ENCODE measurements around the gene BCL2L2. TPM values are rescaled to one million over a fixed set of nuclear protein-coding genes. Genes with fewer than 3 reads are reported as not detected.
"Not testable (repeated sequence)": the region's sequence is repeated elsewhere in the genome, so short reads cannot be mapped to it uniquely, and the experiment has no call there.

The BCL2L2 gene
- 1 to 10 TPM; 2.7 to 3.2 TPM for total RNA-seq

GRCh38 chr14:23306412-23307145 is at the start of gene BCL2L2:
BCL2L2 (plus strand) TSS chr14:23306833; CDS start chr14:23307768, 935 bp downstream.
- ATAC-seq (replicated peaks in 1 of 2) (no peak), DNase-seq (peak in 1 of 2 donors; percentile 26)
- Mint-ChIP-seq H3K9me3 (no peaks in the 10 kb centered on the region), H3K4me3 (peak within 1 kb of the TSS; percentile 40 to 68), H3K36me3 (ENCODE audit: insufficient read depth in 2 of 2) (peaks cover 0 to 1% of the 10 kb centered on the region in 2 donors), H3K27ac (no peak within 1 kb of the TSS), H3K4me1 (ENCODE audit: low read depth) (peaks cover 24% of the 10 kb centered on the region), H3K27me3 (ENCODE audit: low read depth) (peaks cover 29% of the 10 kb centered on the region)

DNA sequence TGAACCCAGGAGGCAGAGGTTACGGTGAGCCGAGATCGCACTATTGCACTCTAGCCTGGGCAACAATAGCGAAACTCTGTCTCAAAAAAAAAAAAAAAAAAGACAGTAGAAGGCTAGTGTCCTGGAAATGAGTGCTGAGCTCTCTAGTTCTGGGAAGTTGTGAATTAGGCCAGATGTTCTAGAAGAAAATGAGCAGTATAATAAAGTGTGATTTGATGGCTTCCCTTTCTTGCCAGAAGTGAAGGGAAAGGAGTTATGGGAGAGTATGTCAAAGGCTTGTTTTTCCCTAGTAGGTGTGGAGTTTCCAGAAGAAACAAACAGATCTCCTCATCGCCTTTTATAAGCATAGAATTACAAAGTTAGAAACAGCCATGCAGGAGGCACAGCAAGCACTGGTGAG is 48.4 kb upstream of the BCL2L2 start:
- Mint-ChIP-seq H3K27me3 (ENCODE audit: low read depth) (peaks cover 44% of the 10 kb centered on the region), H3K4me3 (no peak overlapping the region), H3K4me1 (ENCODE audit: low read depth) (no peaks in the 10 kb centered on the region), H3K9me3 (no peaks in the 10 kb centered on the region), H3K27ac (no peak overlapping the region), H3K36me3 (ENCODE audit: insufficient read depth in 2 of 2) (no peaks in the 10 kb centered on the region)
- no peak for ATAC-seq (replicated peaks in 1 of 2)
- no peak for DNase-seq

DNA sequence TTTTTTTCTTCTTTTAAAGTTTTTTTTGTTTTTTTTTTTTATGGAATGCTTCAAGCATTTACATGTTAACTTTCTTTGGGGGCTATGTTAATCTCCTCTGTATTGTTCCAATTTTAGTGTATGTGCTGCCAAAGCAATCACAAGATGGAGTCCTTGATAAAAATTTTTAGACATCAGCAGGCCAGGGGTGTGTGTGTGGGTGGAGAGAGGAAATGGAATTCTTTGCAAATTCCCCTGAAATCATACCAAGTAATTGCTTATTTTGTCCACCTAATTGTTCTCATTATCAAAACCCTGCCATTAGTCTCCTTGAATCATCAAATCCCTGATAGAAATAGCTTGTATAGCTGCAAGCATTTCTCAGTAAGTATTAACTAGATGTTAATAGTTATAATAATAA is 47.2 kb upstream of the BCL2L2 start:
- Mint-ChIP-seq H3K4me1 (ENCODE audit: low read depth) (no peaks in the 10 kb centered on the region), H3K36me3 (ENCODE audit: insufficient read depth in 2 of 2) (no peaks in the 10 kb centered on the region), H3K27ac (no peak overlapping the region), H3K9me3 (no peaks in the 10 kb centered on the region), H3K4me3 (no peak overlapping the region), H3K27me3 (ENCODE audit: low read depth) (peaks cover 43% of the 10 kb centered on the region)
- ATAC-seq (replicated peaks in 1 of 2): no peak
- DNase-seq: no peak

GRCh38 chr14:23260849-23261248 is 45.8 kb upstream of the BCL2L2 start:
- not testable (repeated sequence) for H3K4me1 Mint-ChIP-seq (ENCODE audit: low read depth); DNase-seq; H3K9me3 Mint-ChIP-seq; H3K27ac Mint-ChIP-seq; ATAC-seq (replicated peaks in 1 of 2); H3K36me3 Mint-ChIP-seq (ENCODE audit: insufficient read depth in 2 of 2); H3K4me3 Mint-ChIP-seq
- peaks cover 50% of the 10 kb centered on the region for H3K27me3 Mint-ChIP-seq (ENCODE audit: low read depth)

DNA sequence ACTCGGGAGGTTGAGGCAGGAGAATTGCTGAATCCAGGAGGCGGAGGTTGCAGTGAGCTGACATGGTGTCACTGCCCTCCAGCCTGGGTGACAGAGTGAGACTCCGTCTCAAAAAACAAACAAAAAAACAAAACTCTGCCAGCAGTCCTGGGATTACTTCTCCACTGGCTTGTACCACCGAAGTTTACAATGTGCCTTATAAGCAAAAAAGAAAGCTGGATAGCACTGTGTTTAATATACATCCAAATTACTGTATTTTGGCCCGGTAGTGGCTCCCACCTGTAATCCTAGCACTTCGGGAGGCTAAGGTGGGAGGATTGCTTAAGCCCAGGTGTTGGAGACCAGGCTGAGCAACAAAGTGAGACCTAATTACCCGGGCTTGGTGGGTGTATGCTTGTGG is 37.4 kb upstream of the BCL2L2 start:
- Mint-ChIP-seq H3K36me3 (ENCODE audit: insufficient read depth in 2 of 2) (no peaks in the 10 kb centered on the region), H3K27ac (no peak overlapping the region), H3K4me3 (no peak overlapping the region), H3K9me3 (no peaks in the 10 kb centered on the region), H3K27me3 (ENCODE audit: low read depth) (peaks cover 10% of the 10 kb centered on the region), H3K4me1 (ENCODE audit: low read depth) (no peaks in the 10 kb centered on the region)
- no peak for ATAC-seq (replicated peaks in 1 of 2)
- DNase-seq: no peak

DNA sequence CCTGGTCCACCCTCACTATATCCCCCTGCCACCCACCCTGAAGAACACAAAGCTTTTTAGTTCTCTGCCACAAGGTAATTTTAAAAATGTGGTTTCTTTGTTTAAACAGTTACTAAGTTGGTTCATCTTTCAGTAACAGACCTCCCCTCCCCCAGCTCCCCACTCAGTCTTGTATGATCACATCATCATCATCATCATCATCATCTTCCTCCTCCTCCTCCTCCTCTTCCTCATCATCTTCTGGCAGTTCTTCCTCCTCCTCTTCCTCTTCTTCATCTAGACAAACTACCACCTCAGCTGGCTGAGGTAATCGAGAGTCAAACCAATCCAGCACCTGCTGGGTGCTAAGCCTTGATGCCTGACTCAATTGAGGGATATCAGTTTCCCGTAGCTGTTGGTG is 31.2 kb upstream of the BCL2L2 start:
- H3K9me3 Mint-ChIP-seq: no peaks in the 10 kb centered on the region
- no peak overlapping the region for H3K27ac Mint-ChIP-seq
- peaks cover 5% of the 10 kb centered on the region for H3K4me1 Mint-ChIP-seq (ENCODE audit: low read depth)
- no peak overlapping the region for H3K4me3 Mint-ChIP-seq
- no peak for ATAC-seq (replicated peaks in 1 of 2)
- no peak for DNase-seq
- no peaks in the 10 kb centered on the region for H3K27me3 Mint-ChIP-seq (ENCODE audit: low read depth)
- H3K36me3 Mint-ChIP-seq (ENCODE audit: insufficient read depth in 2 of 2): peaks cover 0 to 3% of the 10 kb centered on the region in 2 donors

DNA sequence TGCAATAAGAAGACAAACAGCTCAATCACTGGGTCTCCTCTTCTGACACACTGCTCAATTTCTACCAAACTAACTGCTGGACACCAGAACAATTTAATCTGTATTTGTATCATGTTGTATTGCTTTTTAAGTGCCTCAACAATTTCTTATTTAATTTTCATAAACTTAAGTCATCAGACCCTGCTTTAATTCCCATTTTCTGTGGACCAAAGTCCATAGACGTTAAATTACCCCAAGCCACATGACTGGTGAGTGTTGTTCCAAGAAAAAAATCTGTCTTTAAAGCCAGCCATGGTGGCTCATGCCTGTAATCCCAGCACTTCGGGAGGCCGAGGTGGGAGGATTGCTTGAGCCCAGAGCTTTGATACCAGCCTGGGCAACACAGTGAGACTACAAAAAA is 29.4 kb upstream of the BCL2L2 start:
- H3K27me3 Mint-ChIP-seq (ENCODE audit: low read depth): no peaks in the 10 kb centered on the region
- peaks cover 0 to 3% of the 10 kb centered on the region in 2 donors for H3K36me3 Mint-ChIP-seq (ENCODE audit: insufficient read depth in 2 of 2)
- no peak overlapping the region for H3K4me3 Mint-ChIP-seq
- DNase-seq (no peak), ATAC-seq (replicated peaks in 1 of 2) (no peak)
- peaks cover 5% of the 10 kb centered on the region for H3K4me1 Mint-ChIP-seq (ENCODE audit: low read depth)
- no peak overlapping the region for H3K27ac Mint-ChIP-seq
- no peaks in the 10 kb centered on the region for H3K9me3 Mint-ChIP-seq

DNA sequence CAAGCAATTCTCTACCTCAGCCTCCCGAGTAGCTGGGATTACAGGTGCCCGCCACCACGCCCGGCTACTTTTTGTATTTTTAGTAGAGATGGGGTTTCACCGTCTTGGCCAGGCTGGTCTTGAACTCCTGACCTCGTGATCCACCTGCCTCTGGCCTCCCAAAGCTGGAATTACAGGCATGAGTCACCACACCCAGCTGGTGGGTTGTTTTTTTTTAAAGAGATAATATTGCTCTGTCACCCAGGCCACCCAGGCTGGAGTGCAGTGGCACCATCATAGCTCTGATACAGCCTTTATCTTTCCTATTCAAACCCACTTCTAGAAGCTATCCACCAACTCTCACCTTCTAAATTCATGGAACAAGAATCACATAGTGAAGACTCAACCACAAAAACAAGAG is 28.7 kb upstream of the BCL2L2 start:
- not testable (repeated sequence) for H3K4me3 Mint-ChIP-seq; DNase-seq; H3K36me3 Mint-ChIP-seq (ENCODE audit: insufficient read depth in 2 of 2); ATAC-seq (replicated peaks in 1 of 2); H3K27ac Mint-ChIP-seq; H3K27me3 Mint-ChIP-seq (ENCODE audit: low read depth); H3K9me3 Mint-ChIP-seq; H3K4me1 Mint-ChIP-seq (ENCODE audit: low read depth)

- Mint-ChIP-seq H3K27me3 (ENCODE audit: low read depth) (no peaks in the 10 kb centered on the region), H3K4me1 (ENCODE audit: low read depth) (peaks cover 21% of the 10 kb centered on the region), H3K9me3 (no peaks in the 10 kb centered on the region), H3K4me3 (no peak overlapping the region), H3K36me3 (ENCODE audit: insufficient read depth in 2 of 2) (peaks cover 2% of the 10 kb centered on the region in 2 donors), H3K27ac (no peak overlapping the region)
- DNase-seq (no peak), ATAC-seq (replicated peaks in 1 of 2) (no peak)
Measured at GRCh38 chr14:23281247-23281646, 25.4 kb upstream of the BCL2L2 start.

DNA sequence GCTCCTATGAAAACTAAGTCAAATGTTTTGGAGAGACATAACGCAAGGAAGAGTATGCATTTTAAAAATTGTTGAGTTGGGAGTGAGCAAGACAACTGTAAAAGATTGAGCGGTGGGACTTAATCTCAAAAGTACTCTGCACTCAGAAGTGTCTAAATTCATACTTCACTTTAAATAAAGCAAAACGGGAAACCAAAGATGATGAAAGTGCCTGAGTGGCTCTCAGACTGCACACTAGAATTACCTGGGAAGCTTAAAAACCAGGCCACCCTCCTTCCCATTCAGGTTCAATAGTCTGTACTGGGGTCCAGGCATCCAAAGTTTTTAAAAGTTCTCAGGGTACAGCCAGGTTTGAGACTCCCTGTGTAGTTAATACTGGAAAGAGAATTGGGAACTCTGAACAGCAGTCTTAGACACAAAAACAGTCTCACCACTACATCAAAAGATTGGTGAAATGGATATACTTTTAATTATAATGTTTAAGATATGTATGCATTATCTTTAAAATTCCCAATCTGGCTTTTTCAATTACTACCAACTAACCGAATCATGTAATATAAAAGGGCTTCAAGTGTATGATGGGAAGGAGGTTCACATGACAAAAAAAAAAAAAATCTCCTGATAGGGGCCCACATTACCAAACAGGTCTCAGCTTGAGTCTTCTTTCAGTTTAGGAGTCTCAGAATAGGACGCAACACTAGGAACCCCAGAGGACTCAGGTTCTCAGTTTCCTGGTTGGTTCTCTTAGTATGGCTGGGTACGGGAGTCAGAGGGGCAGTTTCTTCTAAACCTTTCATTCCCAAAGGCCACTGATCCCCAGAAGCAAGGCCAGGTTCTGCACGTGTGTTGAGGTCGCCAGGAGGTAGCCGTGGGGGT is 21.7 kb upstream of the BCL2L2 start:
- peak overlapping the region; percentile 94 for H3K27ac Mint-ChIP-seq
- no peak for ATAC-seq (replicated peaks in 1 of 2)
- H3K36me3 Mint-ChIP-seq (ENCODE audit: insufficient read depth in 2 of 2): peaks cover 2% of the 10 kb centered on the region in 2 donors
- H3K27me3 Mint-ChIP-seq (ENCODE audit: low read depth): no peaks in the 10 kb centered on the region
- H3K4me3 Mint-ChIP-seq: peak overlapping the region; percentile 94 to 97
- H3K4me1 Mint-ChIP-seq (ENCODE audit: low read depth): peaks cover 26% of the 10 kb centered on the region
- no peaks in the 10 kb centered on the region for H3K9me3 Mint-ChIP-seq
- no peak for DNase-seq

GRCh38 chr14:23285530-23286019 is 21.1 kb upstream of the BCL2L2 start:
- Mint-ChIP-seq H3K9me3 (no peaks in the 10 kb centered on the region), H3K4me1 (ENCODE audit: low read depth) (peaks cover 26% of the 10 kb centered on the region), H3K4me3 (peak overlapping the region; percentile 94 to 97), H3K27me3 (ENCODE audit: low read depth) (no peaks in the 10 kb centered on the region), H3K27ac (peak overlapping the region; percentile 94), H3K36me3 (ENCODE audit: insufficient read depth in 2 of 2) (peaks cover 2% of the 10 kb centered on the region in 2 donors)
- ATAC-seq (replicated peaks in 1 of 2): peak; percentile 37
- DNase-seq: no peak

DNA sequence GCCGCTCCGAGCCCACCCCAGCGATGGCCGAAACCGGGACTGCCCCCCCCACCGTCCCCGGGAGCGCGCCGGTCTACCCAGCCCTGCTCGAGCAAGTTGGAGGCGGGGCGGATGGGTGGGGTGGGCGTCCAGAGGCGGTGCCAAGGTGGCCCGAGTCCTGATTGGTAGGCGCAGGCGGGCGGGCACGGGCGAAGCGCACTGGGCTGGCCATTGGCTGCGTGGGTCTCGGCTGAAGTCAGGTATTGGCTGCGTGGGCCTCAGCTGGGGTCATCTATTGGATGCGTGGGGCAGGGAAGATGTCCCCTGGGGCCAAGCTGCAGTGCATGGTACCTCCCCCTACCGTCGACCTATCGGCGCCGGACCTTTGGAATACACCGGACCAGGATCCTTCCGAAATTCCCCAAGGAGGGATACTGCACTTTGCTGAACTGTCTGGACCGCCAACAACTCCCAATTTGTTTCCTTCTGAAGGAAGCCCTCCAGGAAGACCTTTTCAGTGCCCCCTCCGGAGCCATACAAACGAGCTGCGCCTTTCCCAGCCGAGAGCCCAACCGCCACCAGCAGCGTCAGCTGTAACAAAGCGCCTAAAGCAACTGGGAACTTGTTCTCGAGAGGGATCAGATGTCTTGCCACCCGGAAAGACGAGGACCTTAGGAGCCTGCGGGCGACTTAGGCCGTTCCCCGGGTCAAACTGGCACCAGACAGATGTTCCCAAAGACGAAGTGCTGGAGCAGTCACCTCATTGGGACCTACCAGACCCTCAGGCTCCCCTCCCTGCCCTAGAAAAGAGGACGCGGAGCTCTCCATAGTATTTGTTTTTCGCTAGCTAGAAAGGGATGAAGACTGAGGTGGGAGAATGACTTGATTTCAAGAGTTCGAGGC is 20.4 kb upstream of the BCL2L2 start, which contains the start of gene HOMEZ:
TSS of gene HOMEZ (minus strand) at position 113 of the 882 bp plus-strand sequence. CDS start 180 bp downstream, outside the sequence.
- H3K36me3 Mint-ChIP-seq (ENCODE audit: insufficient read depth in 2 of 2): peaks cover 2% of the 10 kb centered on the region in 2 donors

More for the DNA sequence above, 20.4 kb upstream of the BCL2L2 start, which contains the start of gene HOMEZ:
- Mint-ChIP-seq H3K27me3 (ENCODE audit: low read depth) (no peaks in the 10 kb centered on the region), H3K4me3 (peak within 1 kb of the TSS; percentile 94 to 97), H3K9me3 (no peaks in the 10 kb centered on the region), H3K27ac (peak within 1 kb of the TSS; percentile 94), H3K4me1 (ENCODE audit: low read depth) (peaks cover 26% of the 10 kb centered on the region)
- peak; percentile 99 for DNase-seq
- ATAC-seq (replicated peaks in 1 of 2): peak; percentile 98
